ENCODE measurements around the gene PLXDC1.

- TF ChIP-seq POLR2A (IDR thresholded peaks at IDR 0.05; ENCODE audit: low read length) (no peak), GATA1 (IDR thresholded peaks at IDR 0.05; ENCODE audit: low read depth, low read length) (no peak)
Measured at GRCh38 chr17:39171933-39172332, 20.5 kb upstream of the PLXDC1 start.

Measured in erythroblast (primary cell).